Breast epithelium (tissue), 3 donors: ENCODE data around the gene FAM234A.

Source experiments
- CTCF ChIP-seq, 3 donors: fragments of 450-650 bp; IDR thresholded peaks; one replicate each; pipeline ENCODE4 v1.5.1; 2016 to 2017; ENCODE audit warnings: antibody characterized with exemption in 3 of 3, mild to moderate bottlenecking in 3 of 3, moderate library complexity in 3 of 3
- POLR2AphosphoS5 ChIP-seq, 3 donors: sonication (generic); formaldehyde crosslinking; IDR thresholded peaks; one replicate each; pipeline ENCODE4 v1.6.1; 2017; ENCODE audit warnings: antibody characterized with exemption in 3 of 3

DNA sequence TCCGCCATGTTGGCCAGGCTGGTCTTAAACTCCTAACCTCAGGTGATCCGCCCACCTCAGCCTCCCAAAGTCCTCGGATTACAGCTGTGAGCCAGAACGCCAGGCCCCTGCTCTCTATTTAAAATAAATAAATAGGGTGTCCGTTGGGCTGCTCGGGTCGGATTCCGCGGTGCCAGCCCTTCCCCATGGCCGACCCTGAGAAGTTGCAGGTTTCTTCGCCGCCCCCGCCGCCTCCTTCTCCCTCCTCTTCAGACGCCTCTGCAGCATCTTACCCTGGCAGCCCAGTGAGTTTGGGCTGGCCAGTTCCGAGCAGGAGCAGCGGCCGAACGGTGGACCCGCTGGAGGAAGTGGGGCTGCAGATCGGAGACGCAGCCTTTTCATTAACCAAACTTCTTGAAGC, 3.7 kb upstream of the FAM234A start:
- TF ChIP-seq CTCF (IDR thresholded peaks at IDR 0.05): no peak
- no peak for TF ChIP-seq POLR2AphosphoS5 (IDR thresholded peaks at IDR 0.05)
